SW 1271 (cell line): ENCODE measurements around the gene ADIPOQ.
"Not testable (repeated sequence)": the region's sequence is repeated elsewhere in the genome, so short reads cannot be mapped to it uniquely, and the experiment has no call there.

Source experiments
- DNase-seq, 2 experiments: peaks; one replicate each; lab custom pipeline; 2025; lab: John Stamatoyannopoulos, UW

The ADIPOQ gene

GRCh38 chr3:186826410-186826975 is 16.0 kb upstream of the ADIPOQ start:
- peak in 1 of 2 experiments; percentile 23 for DNase-seq

GRCh38 chr3:186826976-186827857 is 15.3 kb upstream of the ADIPOQ start:
- DNase-seq: peak; percentile 50 to 80

- DNase-seq: no peak
Measured at GRCh38 chr3:186828340-186828739, 14.2 kb upstream of the ADIPOQ start.

GRCh38 chr3:186831798-186832197 is 10.7 kb upstream of the ADIPOQ start:
- no peak for DNase-seq

GRCh38 chr3:186832276-186832675 is 10.2 kb upstream of the ADIPOQ start:
- no peak for DNase-seq

- DNase-seq: no peak
Measured at GRCh38 chr3:186839874-186840641, 2.5 kb upstream of the ADIPOQ start.

GRCh38 chr3:186841620-186842019 is 890 bp upstream of the ADIPOQ start:
- DNase-seq: no peak

- DNase-seq: no peak
Measured at GRCh38 chr3:186843039-186843432, 526 bp downstream of the ADIPOQ start.

GRCh38 chr3:186844908-186845307 is 2.4 kb downstream of the ADIPOQ start:
- DNase-seq: no peak

GRCh38 chr3:186845756-186846155 is 3.2 kb downstream of the ADIPOQ start:
- no peak for DNase-seq

- DNase-seq: no peak
Measured at GRCh38 chr3:186847437-186847836, 4.9 kb downstream of the ADIPOQ start.

- DNase-seq: peak; percentile 11 to 57
Measured at GRCh38 chr3:186849374-186849975, 7.0 kb downstream of the ADIPOQ start.

GRCh38 chr3:186851835-186852234 is 9.3 kb downstream of the ADIPOQ start:
- not testable (repeated sequence) for DNase-seq

GRCh38 chr3:186852994-186853393 is 10.5 kb downstream of the ADIPOQ start:
- no peak for DNase-seq

- no peak for DNase-seq
Measured at GRCh38 chr3:186854146-186854545, 11.6 kb downstream of the ADIPOQ start.

GRCh38 chr3:186854954-186855353 is 12.4 kb downstream of the ADIPOQ start:
- DNase-seq: no peak

- no peak for DNase-seq
Measured at GRCh38 chr3:186857743-186858142, 15.2 kb downstream of the ADIPOQ start.

GRCh38 chr3:186865215-186865853 is 22.8 kb downstream of the ADIPOQ start:
- not testable (repeated sequence) for DNase-seq

GRCh38 chr3:186866095-186866494 is 23.6 kb downstream of the ADIPOQ start:
- DNase-seq: not testable (repeated sequence)

- DNase-seq: no peak
Measured at GRCh38 chr3:186869253-186870100, 27.0 kb downstream of the ADIPOQ start.
